Sigmoid colon (tissue), 7 donors: ENCODE data around the gene NSMF. TPM values are rescaled to one million over a fixed set of nuclear protein-coding genes. Genes with fewer than 3 reads are reported as not detected.
"Not testable (repeated sequence)": the region's sequence is repeated elsewhere in the genome, so short reads cannot be mapped to it uniquely, and the experiment has no call there.

Experiments
- DNase-seq: peaks from one replicate; pipeline ENCODE4 v3.0.0-alpha.2; 2019
- H3K27ac ChIP-seq, 4 donors: fragments of 200-600 bp; sonication (generic); one replicate each; pipeline ENCODE4 v1.5.1; 2016 to 2019; ENCODE audit warnings: mild to moderate bottlenecking in 1 of 4
- H3K27me3 ChIP-seq, 3 donors: fragments of 200-600 bp; sonication (generic); one replicate each; pipeline ENCODE4 v1.5.1; 2019; ENCODE audit warnings: mild to moderate bottlenecking in 1 of 3
- H3K36me3 ChIP-seq, 4 donors: fragments of 200-600 bp; sonication (generic); one replicate each; pipeline ENCODE4 v1.5.1; 2016 to 2019
- H3K4me1 ChIP-seq, 4 donors: fragments of 200-600 bp; sonication (generic); one replicate each; pipeline ENCODE4 v1.5.1; 2017 to 2019
- H3K4me3 ChIP-seq, 4 donors: fragments of 200-600 bp; sonication (generic); one replicate each; pipeline ENCODE4 v1.5.1; 2017 to 2019; ENCODE audit warnings: mild to moderate bottlenecking in 2 of 4, moderate library complexity in 1 of 4
- H3K9me3 ChIP-seq, 4 donors: fragments of 200-600 bp in 3 of 4; sonication (generic) in 3 of 4; one replicate each; pipeline versions ENCODE4 v1.5.1 to v1.6.1; 2013 to 2019
- CTCF ChIP-seq, 4 experiments: fragments of 450-650 bp in 3 of 4; fragments of 200-600 bp in 1 of 4; IDR thresholded peaks; one replicate each; pipeline ENCODE4 v1.5.1; 2016 to 2019; ENCODE audit warnings: antibody characterized with exemption in 4 of 4, mild to moderate bottlenecking in 3 of 4, moderate library complexity in 2 of 4
- EP300 ChIP-seq, 4 donors: sonication (generic); formaldehyde crosslinking; IDR thresholded peaks; one replicate each; pipeline ENCODE4 v1.6.1; 2017; ENCODE audit warnings: antibody characterized with exemption in 4 of 4
- POLR2A ChIP-seq, 2 donors: fragments of 450-650 bp; IDR thresholded peaks; one replicate each; pipeline ENCODE4 v1.6.1; 2016; ENCODE audit warnings: antibody characterized with exemption in 2 of 2, mild to moderate bottlenecking in 2 of 2, moderate library complexity in 2 of 2
- POLR2AphosphoS5 ChIP-seq, 4 donors: sonication (generic); formaldehyde crosslinking; IDR thresholded peaks; one replicate each; pipeline ENCODE4 v1.6.1; 2017; ENCODE audit warnings: antibody characterized with exemption in 4 of 4
- WGBS, 2 donors: extraction: QIAGEN DNeasy Blood & Tissue Kit; methylation state at CpG; one replicate each; pipeline ENCODE4 v1.1.7; 2013; 5-methylcytosine and 5-hydroxymethylcytosine counted together
- intact Hi-C: fragments of 100-400 bp; cut with DNase I; formaldehyde crosslinking; loops from one replicate; pipeline ENCODE4 v1.15.1; 2023
- polyA plus RNA-seq, 3 donors: library from polyadenylated mRNA; stranded (reverse); fragments of 200-250 nt; gene quantifications; one replicate each; pipeline ENCODE4 v1.2.3, GENCODE V29; 2013
- total RNA-seq, 4 donors: library from RNA; depleted of rRNA; stranded (reverse); fragments of >200 nt; gene quantifications; one replicate each; pipeline ENCODE4 v1.1.0, GENCODE V29; 2016
- donor health status: healthy with polysubstance abuse.
- donor health status: Bipolar disorder and iron deficiency.
- donor health status: healthy.

The NSMF gene
- total and polyA plus RNA-seq, 7 donors, result 21.8 to 50.4 (median 31.2) TPM

GRCh38 chr9:137467161-137467581 is 8.0 kb upstream of the NSMF start:
- H3K4me1 ChIP-seq, result no peaks in the 10 kb centered on the region
- no peak for DNase-seq
- no peak overlapping the region for H3K4me3 ChIP-seq
- H3K27ac ChIP-seq, result no peak overlapping the region
- 93 to 95% methylated on average over 16 of the region's 16 CpGs for WGBS, 2 donors
- H3K9me3 ChIP-seq, result no peaks in the 10 kb centered on the region
- intact Hi-C loops, result no loop called here
- no peaks in the 10 kb centered on the region for H3K27me3 ChIP-seq
- H3K36me3 ChIP-seq, result no peaks in the 10 kb centered on the region
- TF ChIP-seq POLR2A (IDR thresholded peaks at IDR 0.05), result no peak
- no peak for TF ChIP-seq CTCF (IDR thresholded peaks at IDR 0.05)
- no peak for TF ChIP-seq POLR2AphosphoS5 (IDR thresholded peaks at IDR 0.05)
- no peak for TF ChIP-seq EP300 (IDR thresholded peaks at IDR 0.05)

GRCh38 chr9:137466389-137467085 is 7.4 kb upstream of the NSMF start:
- H3K27ac ChIP-seq, intact Hi-C loops, H3K4me3 ChIP-seq, H3K4me1 ChIP-seq, H3K9me3 ChIP-seq, H3K27me3 ChIP-seq, H3K36me3 ChIP-seq, DNase-seq: not testable (repeated sequence)
- WGBS, 2 donors, result 92 to 94% methylated on average over 35 of the region's 35 CpGs

DNA sequence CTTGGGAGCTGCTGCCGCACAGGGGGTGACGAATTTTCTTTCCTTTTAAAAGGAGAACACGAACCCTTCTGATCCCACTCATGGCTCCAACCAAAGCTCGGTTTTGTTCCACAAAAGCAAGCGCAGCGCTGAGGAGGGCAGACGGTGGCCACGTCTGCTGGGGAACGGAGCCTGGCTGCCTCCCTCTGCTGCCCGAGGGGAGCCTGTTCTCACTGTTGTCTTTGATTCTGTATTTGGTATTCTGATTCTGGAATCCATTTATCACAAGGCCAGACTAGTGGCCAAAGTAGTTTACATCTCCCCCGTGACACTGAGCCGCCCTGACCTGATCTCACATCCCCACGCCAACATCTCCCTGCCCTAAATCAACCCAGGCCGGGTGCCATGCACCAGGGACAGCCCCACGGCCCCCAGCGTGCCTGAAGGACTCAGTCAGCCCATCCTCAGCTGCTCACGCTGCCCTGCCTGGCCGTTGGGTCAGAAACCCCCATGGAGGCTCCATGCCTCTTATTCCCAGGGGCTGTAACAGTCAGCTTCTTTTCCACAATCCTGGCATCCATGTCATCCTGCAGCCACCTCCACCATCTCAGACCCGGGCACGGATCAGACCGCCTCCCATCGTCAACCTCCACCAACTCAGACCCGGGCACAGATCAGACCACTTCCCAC is 6.7 kb upstream of the NSMF start:
- H3K36me3 ChIP-seq, result no peaks in the 10 kb centered on the region
- WGBS, 2 donors, result 89 to 90% methylated on average over 23 of the region's 23 CpGs
- no peaks in the 10 kb centered on the region for H3K4me1 ChIP-seq
- intact Hi-C loops, result no loop called here
- H3K27ac ChIP-seq, result no peak overlapping the region
- H3K4me3 ChIP-seq, result no peak overlapping the region
- TF ChIP-seq POLR2AphosphoS5 (IDR thresholded peaks at IDR 0.05), result no peak
- H3K27me3 ChIP-seq, result no peaks in the 10 kb centered on the region
- no peak for DNase-seq
- no peaks in the 10 kb centered on the region for H3K9me3 ChIP-seq

DNA sequence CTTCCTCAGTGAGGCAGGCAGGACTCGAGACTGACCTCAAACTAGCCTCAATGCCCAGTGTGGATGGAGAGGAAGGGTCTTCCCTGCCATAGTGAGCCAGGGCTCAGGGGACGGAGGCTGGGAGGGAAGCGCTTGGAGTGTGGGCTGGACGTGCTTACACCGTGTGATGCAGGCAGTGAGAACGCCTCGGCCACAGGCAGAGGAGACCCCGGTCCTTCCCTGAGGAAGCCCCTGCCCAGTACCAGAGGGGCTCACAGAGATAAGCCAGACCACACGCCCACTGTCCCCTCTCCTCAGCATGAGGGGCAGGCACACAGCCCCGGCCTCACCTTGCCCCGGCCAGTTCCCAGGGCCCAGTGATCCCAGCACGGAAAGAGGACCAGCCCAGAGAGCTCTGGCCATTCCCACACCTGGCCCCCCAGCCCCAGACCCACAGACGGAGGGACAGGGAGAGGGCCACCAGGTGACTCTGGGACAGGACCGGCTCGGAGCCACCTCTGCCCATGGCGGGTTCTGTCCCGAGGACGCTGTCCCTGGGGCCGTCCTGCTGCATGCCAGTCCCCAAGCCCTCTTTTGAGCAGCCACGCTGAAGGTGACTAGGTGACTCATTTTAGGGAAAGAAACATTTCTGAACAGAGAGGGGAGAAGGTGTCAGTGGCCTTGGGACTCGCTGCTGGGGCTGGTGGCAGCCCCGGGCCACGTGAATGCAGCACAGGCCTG is 6.0 kb upstream of the NSMF start:
- Histone ChIP-seq H3K4me1 (peaks cover 0 to 3% (median 0%) of the 10 kb centered on the region in 4 donors), H3K9me3 (no peaks in the 10 kb centered on the region), H3K27ac (no peak overlapping the region), H3K27me3 (no peaks in the 10 kb centered on the region), H3K4me3 (no peak overlapping the region), H3K36me3 (no peaks in the 10 kb centered on the region)
- no peak for DNase-seq
- TF ChIP-seq POLR2A (IDR thresholded peaks at IDR 0.05) (no peak), EP300 (IDR thresholded peaks at IDR 0.05) (no peak), POLR2AphosphoS5 (IDR thresholded peaks at IDR 0.05) (no peak), CTCF (IDR thresholded peaks at IDR 0.05) (no peak)
- intact Hi-C loops, result no loop called here
- 91 to 92% methylated on average over 23 of the region's 23 CpGs for WGBS, 2 donors

DNA sequence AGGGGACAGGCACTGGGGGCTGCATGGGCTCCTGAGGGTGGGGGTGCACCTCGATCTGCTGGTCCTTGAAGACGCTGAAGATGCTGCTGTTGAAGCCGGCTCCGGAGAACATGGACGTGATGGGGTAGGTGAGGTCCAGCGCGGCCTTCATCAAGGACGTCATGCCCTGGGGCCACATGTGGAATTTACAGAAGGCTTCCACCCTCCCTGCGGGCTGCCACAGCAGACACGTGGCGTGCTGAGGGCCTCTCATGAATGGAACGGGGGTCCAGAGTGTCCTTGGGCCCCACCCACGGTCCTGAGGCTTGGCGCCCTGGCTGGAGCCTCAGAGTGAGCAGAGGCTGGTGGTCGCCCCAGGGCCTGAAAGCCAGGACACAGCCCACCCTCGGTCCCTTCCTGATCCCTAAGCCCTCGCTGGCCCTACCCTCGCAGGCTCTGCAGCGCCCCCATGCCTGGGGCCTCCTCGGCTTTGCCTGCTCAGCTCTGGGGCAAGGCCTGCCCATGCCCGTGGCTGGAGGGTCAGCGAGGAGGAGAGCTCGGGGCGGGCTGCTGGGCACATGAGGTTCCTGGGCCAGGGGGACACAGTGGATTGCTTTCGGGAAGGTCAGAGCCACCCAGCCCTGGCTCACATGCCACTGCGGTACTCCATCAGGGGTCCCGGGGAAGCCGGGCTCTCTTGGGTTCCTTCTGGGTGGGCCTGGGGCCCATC is 5.3 kb upstream of the NSMF start:
- no peak overlapping the region for H3K4me3 ChIP-seq
- no peaks in the 10 kb centered on the region for H3K9me3 ChIP-seq
- DNase-seq, result no peak
- H3K27me3 ChIP-seq, result no peaks in the 10 kb centered on the region
- intact Hi-C loops, result no loop called here
- 94 to 95% methylated on average over 28 of the region's 28 CpGs for WGBS, 2 donors
- no peaks in the 10 kb centered on the region for H3K36me3 ChIP-seq
- TF ChIP-seq POLR2AphosphoS5 (IDR thresholded peaks at IDR 0.05) (no peak), POLR2A (IDR thresholded peaks at IDR 0.05) (no peak), CTCF (IDR thresholded peaks at IDR 0.05) (no peak), EP300 (IDR thresholded peaks at IDR 0.05) (no peak)
- no peak overlapping the region for H3K27ac ChIP-seq
- H3K4me1 ChIP-seq, result peaks cover 0 to 10% (median 7%) of the 10 kb centered on the region in 4 donors
